Measurements from ENCODE around the gene BAHD1. TPM values are rescaled to one million over a fixed set of nuclear protein-coding genes. Genes with fewer than 3 reads are reported as not detected.

BAHD1 gene
- total and polyA plus RNA-seq, 7 donors: 9.9 to 15.6 (median 13.3) TPM

DNA sequence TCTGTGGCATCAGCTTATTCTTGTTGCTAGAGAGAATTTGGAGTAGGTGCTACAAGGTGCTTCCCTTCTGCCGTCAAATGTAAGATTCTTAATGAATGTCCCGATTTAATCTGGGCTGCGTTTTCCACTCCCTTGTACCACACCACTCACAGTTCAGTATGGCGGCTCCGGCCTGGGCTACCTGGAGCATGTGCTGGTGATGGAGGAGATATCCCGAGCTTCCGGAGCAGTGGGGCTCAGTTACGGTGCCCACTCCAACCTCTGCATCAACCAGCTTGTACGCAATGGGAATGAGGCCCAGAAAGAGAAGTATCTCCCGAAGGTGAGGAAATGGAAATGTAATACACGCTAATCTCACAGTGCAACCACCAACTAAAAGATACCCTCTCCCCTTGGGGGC is 30.3 kb upstream of the BAHD1 start:
- Histone ChIP-seq H3K36me3 (ENCODE audit: insufficient read depth in 1 of 2, low read depth in 1 of 2) (peaks cover 9 to 84% of the 10 kb centered on the region in 2 donors), H3K4me3 (no peak overlapping the region), H3K9me3 (no peaks in the 10 kb centered on the region), H3K4me1 (peaks cover 8% of the 10 kb centered on the region), H3K27me3 (ENCODE audit: insufficient read depth in 3 of 3, low read length in 2 of 3) (no peaks in the 10 kb centered on the region), H3K27ac (no peak overlapping the region)
- ATAC-seq: no peak
- no peak for DNase-seq
- intact Hi-C loops (cut with DNase I): loop anchor here in 1 of 2 donors (1.0 kb wide), 1 partner anchor 72 kb away; no protein-coding TSS in a partner anchor
- TF ChIP-seq, protein P1, sequence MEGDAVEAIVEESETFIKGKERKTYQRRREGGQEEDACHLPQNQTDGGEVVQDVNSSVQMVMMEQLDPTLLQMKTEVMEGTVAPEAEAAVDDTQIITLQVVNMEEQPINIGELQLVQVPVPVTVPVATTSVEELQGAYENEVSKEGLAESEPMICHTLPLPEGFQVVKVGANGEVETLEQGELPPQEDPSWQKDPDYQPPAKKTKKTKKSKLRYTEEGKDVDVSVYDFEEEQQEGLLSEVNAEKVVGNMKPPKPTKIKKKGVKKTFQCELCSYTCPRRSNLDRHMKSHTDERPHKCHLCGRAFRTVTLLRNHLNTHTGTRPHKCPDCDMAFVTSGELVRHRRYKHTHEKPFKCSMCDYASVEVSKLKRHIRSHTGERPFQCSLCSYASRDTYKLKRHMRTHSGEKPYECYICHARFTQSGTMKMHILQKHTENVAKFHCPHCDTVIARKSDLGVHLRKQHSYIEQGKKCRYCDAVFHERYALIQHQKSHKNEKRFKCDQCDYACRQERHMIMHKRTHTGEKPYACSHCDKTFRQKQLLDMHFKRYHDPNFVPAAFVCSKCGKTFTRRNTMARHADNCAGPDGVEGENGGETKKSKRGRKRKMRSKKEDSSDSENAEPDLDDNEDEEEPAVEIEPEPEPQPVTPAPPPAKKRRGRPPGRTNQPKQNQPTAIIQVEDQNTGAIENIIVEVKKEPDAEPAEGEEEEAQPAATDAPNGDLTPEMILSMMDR (IDR thresholded peaks at IDR 0.05): no peak
- WGBS, 3 donors: 93 to 97% (median 94%) methylated on average over 11 of the region's 11 CpGs

DNA sequence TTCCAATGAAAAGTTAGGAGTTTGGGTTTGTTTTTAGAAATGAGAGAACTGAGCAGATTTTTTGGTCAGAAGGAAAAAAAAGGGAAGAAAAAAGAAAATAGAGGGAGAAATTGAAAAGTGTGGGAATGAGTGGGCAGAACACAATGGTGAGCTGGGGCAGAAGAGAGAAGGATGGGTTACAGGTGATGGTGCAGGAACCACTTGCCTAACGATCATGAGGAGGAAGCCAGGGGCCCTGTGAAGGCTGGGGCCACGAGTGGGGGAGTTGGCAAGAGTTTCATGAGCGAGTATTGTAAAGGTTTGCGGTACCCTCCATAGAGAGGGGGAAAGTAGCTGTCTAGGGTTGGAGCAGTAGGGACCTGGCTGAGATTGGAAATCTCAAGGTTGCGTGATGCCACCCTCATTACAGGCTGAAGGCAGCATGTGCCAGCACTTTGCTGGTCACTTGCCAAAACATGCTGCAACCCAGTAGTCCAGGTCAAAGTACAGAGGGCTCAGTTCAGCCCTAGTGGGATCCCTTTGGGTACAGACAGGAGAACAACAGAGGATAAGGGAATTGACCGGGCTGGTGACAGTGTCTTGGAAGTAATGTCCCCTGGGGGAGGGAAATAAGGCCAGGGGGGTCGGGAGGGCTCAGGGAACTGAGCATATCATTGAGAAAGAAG is 28.5 kb upstream of the BAHD1 start:
- H3K4me1 ChIP-seq: no peaks in the 10 kb centered on the region
- WGBS, 3 donors: 72 to 86% (median 72%) methylated on average over 7 of the region's 7 CpGs
- no peaks in the 10 kb centered on the region for H3K9me3 ChIP-seq
- no peak overlapping the region for H3K27ac ChIP-seq
- H3K36me3 ChIP-seq (ENCODE audit: insufficient read depth in 1 of 2, low read depth in 1 of 2): peaks cover 13 to 97% of the 10 kb centered on the region in 2 donors
- no peaks in the 10 kb centered on the region for H3K27me3 ChIP-seq (ENCODE audit: insufficient read depth in 3 of 3, low read length in 2 of 3)
- intact Hi-C loops (cut with DNase I): no loop called here
- TF ChIP-seq, protein P1 (IDR thresholded peaks at IDR 0.05): no peak
- peak in 2 of 4 donors; percentile 42 to 62 for ATAC-seq
- no peak overlapping the region for H3K4me3 ChIP-seq
- DNase-seq: no peak

DNA sequence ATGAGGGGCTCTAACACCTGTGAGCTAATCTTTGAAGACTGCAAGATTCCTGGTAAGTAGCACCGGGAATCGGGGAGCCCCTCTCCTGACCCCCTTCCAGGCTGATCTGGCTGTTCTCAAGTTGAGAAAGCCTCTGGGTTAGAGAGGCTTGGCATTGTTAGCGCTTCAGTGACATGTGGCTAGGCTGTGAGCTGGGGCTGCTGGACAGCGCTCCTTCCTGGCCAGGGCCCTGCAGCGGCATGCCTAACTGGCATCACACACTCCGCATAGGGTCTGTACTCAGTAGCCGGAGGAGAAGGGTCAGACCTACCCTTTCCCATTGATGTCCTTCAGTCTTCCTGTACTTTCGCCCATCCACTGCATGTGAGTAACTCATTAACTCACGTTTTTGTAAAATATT is 27.7 kb upstream of the BAHD1 start:
- Histone ChIP-seq H3K27ac (no peak overlapping the region), H3K27me3 (ENCODE audit: insufficient read depth in 3 of 3, low read length in 2 of 3) (no peaks in the 10 kb centered on the region), H3K4me1 (no peaks in the 10 kb centered on the region), H3K36me3 (ENCODE audit: insufficient read depth in 1 of 2, low read depth in 1 of 2) (peaks cover 13 to 91% of the 10 kb centered on the region in 2 donors), H3K9me3 (no peaks in the 10 kb centered on the region), H3K4me3 (no peak overlapping the region)
- no peak for ATAC-seq
- TF ChIP-seq, protein P1 (IDR thresholded peaks at IDR 0.05): no peak
- intact Hi-C loops (cut with DNase I): no loop called here
- DNase-seq: no peak
- WGBS, 3 donors: 90 to 93% (median 92%) methylated on average over 9 of the region's 9 CpGs

DNA sequence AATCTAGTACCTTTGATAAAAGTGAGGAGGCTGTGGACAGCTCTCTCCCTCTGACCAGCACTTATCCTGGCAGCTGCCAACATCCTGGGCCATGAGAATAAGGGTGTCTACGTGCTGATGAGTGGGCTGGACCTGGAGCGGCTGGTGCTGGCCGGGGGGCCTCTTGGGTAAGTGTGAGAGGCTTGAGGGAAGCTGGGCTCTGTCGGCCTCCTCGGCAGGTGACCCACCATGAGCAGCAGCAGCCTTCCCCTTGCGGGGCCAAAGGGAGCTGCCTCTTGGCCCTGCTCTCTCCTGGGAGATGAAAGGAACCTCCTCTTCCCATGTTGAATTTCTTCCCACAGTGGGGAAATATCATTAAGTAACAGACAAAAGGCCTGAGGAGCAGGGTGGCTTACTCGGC is 25.9 kb upstream of the BAHD1 start:
- TF ChIP-seq, protein P1 (IDR thresholded peaks at IDR 0.05): no peak
- Histone ChIP-seq H3K4me3 (no peak overlapping the region), H3K9me3 (no peaks in the 10 kb centered on the region), H3K27me3 (ENCODE audit: insufficient read depth in 3 of 3, low read length in 2 of 3) (no peaks in the 10 kb centered on the region), H3K4me1 (no peaks in the 10 kb centered on the region), H3K27ac (no peak overlapping the region), H3K36me3 (ENCODE audit: insufficient read depth in 1 of 2, low read depth in 1 of 2) (peaks cover 13 to 81% of the 10 kb centered on the region in 2 donors)
- DNase-seq (no peak), ATAC-seq (no peak)
- intact Hi-C loops (cut with DNase I): no loop called here
- WGBS, 3 donors: 76 to 90% (median 80%) methylated on average over 7 of the region's 7 CpGs

DNA sequence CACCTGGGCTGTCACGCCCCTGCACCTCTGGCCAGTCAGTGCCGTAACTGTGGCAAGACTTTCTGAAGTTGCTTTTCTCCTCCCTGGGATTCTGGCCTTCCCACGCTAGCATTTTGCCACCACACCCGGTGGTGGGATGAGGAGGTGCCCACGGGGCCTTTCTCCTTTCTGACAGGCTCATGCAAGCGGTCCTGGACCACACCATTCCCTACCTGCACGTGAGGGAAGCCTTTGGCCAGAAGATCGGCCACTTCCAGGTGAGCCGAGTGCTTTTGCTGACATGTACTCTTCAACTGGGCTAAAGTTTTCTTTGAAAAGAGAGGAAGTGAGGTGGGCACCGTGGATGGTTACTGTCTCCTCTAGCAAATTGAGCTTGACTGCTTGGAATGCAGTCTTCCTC is 25.5 kb upstream of the BAHD1 start:
- H3K4me1 ChIP-seq: peaks cover 4% of the 10 kb centered on the region
- no peaks in the 10 kb centered on the region for H3K27me3 ChIP-seq (ENCODE audit: insufficient read depth in 3 of 3, low read length in 2 of 3)
- H3K4me3 ChIP-seq: no peak overlapping the region
- H3K27ac ChIP-seq: no peak overlapping the region
- peaks cover 13 to 77% of the 10 kb centered on the region in 2 donors for H3K36me3 ChIP-seq (ENCODE audit: insufficient read depth in 1 of 2, low read depth in 1 of 2)
- DNase-seq (no peak), ATAC-seq (no peak)
- intact Hi-C loops (cut with DNase I): no loop called here
- no peaks in the 10 kb centered on the region for H3K9me3 ChIP-seq
- TF ChIP-seq, protein P1 (IDR thresholded peaks at IDR 0.05): no peak
- 84 to 94% (median 90%) methylated on average over 10 of the region's 10 CpGs for WGBS, 3 donors
